ENCODE measurements around the gene HMGCS2.

The HMGCS2 gene

DNA sequence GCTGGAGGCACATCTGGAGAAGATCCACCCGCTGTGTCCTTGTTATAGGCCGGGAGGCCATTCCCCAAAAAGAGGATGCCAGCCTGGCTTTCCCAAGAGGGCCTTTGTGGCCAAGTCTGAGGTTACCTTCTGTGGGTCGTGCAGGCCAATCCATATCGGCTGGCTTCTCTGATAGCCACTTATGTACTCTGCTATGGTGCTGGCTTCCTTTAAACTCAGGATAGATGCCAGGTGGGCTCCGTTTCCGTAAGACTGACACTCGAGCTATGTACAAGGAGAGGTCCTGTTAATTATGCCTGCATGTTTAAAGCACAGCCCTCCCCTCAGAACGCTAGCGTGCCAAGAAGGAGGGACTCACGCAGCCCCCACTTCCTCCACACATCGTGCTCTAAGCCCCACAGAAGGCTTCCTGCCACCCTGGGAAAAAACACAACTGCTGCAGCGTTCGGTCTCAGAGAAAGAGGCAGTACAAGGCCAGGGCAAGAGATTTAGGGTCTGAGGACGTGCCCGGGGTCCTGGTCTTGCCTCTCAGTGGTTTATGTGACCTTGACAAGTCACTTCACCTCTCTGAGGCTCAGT, 31.0 kb upstream of the HMGCS2 start:
- no peak overlapping the region for H3K4me2 ChIP-seq (ENCODE audit: insufficient read depth, low read length)
- no peaks in the 10 kb centered on the region for H3K79me2 ChIP-seq (ENCODE audit: insufficient read depth, low read length)
- H3K27me3 ChIP-seq (ENCODE audit: insufficient read depth, low read length, poor library complexity), result no peaks in the 10 kb centered on the region
- H3K4me1 ChIP-seq (ENCODE audit: insufficient read depth, low read length), result no peaks in the 10 kb centered on the region
- no peak for DNase-seq
- no peak overlapping the region for H3K27ac ChIP-seq (ENCODE audit: low read length)
- no peaks in the 10 kb centered on the region for H4K20me1 ChIP-seq (ENCODE audit: insufficient read depth, low read length)
- no peak overlapping the region for H3K9ac ChIP-seq (ENCODE audit: low read depth, low read length)
- H2AFZ ChIP-seq (ENCODE audit: low read depth, low read length), result no peak overlapping the region
- TF ChIP-seq EZH2 (IDR thresholded peaks at IDR 0.05; ENCODE audit: borderline replicate concordance, low read depth, low read length, severe bottlenecking), result no peak
- TF ChIP-seq, protein P1, sequence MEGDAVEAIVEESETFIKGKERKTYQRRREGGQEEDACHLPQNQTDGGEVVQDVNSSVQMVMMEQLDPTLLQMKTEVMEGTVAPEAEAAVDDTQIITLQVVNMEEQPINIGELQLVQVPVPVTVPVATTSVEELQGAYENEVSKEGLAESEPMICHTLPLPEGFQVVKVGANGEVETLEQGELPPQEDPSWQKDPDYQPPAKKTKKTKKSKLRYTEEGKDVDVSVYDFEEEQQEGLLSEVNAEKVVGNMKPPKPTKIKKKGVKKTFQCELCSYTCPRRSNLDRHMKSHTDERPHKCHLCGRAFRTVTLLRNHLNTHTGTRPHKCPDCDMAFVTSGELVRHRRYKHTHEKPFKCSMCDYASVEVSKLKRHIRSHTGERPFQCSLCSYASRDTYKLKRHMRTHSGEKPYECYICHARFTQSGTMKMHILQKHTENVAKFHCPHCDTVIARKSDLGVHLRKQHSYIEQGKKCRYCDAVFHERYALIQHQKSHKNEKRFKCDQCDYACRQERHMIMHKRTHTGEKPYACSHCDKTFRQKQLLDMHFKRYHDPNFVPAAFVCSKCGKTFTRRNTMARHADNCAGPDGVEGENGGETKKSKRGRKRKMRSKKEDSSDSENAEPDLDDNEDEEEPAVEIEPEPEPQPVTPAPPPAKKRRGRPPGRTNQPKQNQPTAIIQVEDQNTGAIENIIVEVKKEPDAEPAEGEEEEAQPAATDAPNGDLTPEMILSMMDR (IDR thresholded peaks at IDR 0.05; ENCODE audit: borderline replicate concordance, extremely low read depth, low read length, poor library complexity, severe bottlenecking), result no peak
- H3K9me3 ChIP-seq (ENCODE audit: insufficient read depth, low read length, severe bottlenecking), result no peaks in the 10 kb centered on the region
- no peaks in the 10 kb centered on the region for H3K36me3 ChIP-seq (ENCODE audit: insufficient read depth, low read length)
- no peak overlapping the region for H3K4me3 ChIP-seq (ENCODE audit: low read depth in 1 of 2, low read length in 2 of 2)
- 0 out of 3 replicates have a peak, but pooled peaks have one; percentile 42 for ATAC-seq (ENCODE audit: insufficient read depth, low read depth)

DNA sequence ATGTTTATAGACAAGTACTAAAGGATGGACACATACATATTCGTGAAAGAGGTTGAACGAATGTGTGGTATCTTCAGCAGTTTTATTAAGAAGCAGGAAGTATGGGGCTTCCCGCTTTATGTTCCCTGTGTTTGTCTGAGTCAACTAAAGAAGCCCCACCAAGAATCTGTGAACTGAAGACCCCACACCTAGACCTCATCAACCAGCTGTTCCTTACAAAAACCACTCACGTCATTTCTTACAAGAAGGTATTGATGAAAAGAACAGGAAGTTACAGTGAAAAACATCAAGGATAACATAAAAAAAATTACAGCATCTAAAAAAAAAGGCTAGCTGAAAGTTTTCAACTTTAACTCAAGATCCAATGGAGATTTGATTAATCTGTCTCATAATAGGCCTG, 30.3 kb upstream of the HMGCS2 start:
- Histone ChIP-seq H3K36me3 (ENCODE audit: insufficient read depth, low read length) (no peaks in the 10 kb centered on the region), H2AFZ (ENCODE audit: low read depth, low read length) (no peak overlapping the region), H3K9me3 (ENCODE audit: insufficient read depth, low read length, severe bottlenecking) (no peaks in the 10 kb centered on the region), H3K4me3 (ENCODE audit: low read depth in 1 of 2, low read length in 2 of 2) (no peak overlapping the region), H3K9ac (ENCODE audit: low read depth, low read length) (no peak overlapping the region), H3K79me2 (ENCODE audit: insufficient read depth, low read length) (no peaks in the 10 kb centered on the region), H3K27me3 (ENCODE audit: insufficient read depth, low read length, poor library complexity) (no peaks in the 10 kb centered on the region), H3K4me2 (ENCODE audit: insufficient read depth, low read length) (no peak overlapping the region), H4K20me1 (ENCODE audit: insufficient read depth, low read length) (no peaks in the 10 kb centered on the region), H3K4me1 (ENCODE audit: insufficient read depth, low read length) (no peaks in the 10 kb centered on the region), H3K27ac (ENCODE audit: low read length) (no peak overlapping the region)
- ATAC-seq (ENCODE audit: insufficient read depth, low read depth), result no peak
- DNase-seq, result no peak
- no peak for TF ChIP-seq EZH2 (IDR thresholded peaks at IDR 0.05; ENCODE audit: borderline replicate concordance, low read depth, low read length, severe bottlenecking)
- TF ChIP-seq, protein P1 (IDR thresholded peaks at IDR 0.05; ENCODE audit: borderline replicate concordance, extremely low read depth, low read length, poor library complexity, severe bottlenecking), result no peak

DNA sequence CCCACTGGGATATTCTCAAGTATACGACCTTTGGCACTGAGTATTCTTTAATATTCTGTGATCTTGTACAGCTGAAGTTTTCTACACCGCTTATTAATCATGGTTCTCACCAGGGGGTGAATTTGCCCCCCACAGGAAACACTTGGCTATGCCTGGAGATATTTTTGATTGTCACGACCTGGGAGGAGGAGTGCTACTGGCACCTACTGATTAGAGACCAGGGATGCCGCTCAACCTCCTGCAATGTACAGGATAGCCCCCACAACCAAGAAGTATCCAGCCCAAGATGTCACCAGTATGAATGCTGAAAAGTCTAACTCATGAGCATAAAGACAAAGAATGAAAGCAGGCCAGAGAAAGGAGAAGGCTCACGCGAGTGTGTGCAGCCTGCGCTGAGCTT, 28.9 kb upstream of the HMGCS2 start:
- no peak for TF ChIP-seq EZH2 (IDR thresholded peaks at IDR 0.05; ENCODE audit: borderline replicate concordance, low read depth, low read length, severe bottlenecking)
- TF ChIP-seq, protein P1 (IDR thresholded peaks at IDR 0.05; ENCODE audit: borderline replicate concordance, extremely low read depth, low read length, poor library complexity, severe bottlenecking), result no peak
- H3K4me1 ChIP-seq (ENCODE audit: insufficient read depth, low read length), result no peaks in the 10 kb centered on the region
- no peaks in the 10 kb centered on the region for H3K27me3 ChIP-seq (ENCODE audit: insufficient read depth, low read length, poor library complexity)
- no peak overlapping the region for H3K27ac ChIP-seq (ENCODE audit: low read length)
- DNase-seq (no peak), ATAC-seq (ENCODE audit: insufficient read depth, low read depth) (no peak)
- no peaks in the 10 kb centered on the region for H4K20me1 ChIP-seq (ENCODE audit: insufficient read depth, low read length)
- no peaks in the 10 kb centered on the region for H3K79me2 ChIP-seq (ENCODE audit: insufficient read depth, low read length)
- H3K9me3 ChIP-seq (ENCODE audit: insufficient read depth, low read length, severe bottlenecking), result no peaks in the 10 kb centered on the region
- H3K9ac ChIP-seq (ENCODE audit: low read depth, low read length), result no peak overlapping the region
- H3K4me3 ChIP-seq (ENCODE audit: low read depth in 1 of 2, low read length in 2 of 2), result no peak overlapping the region
- H3K36me3 ChIP-seq (ENCODE audit: insufficient read depth, low read length), result no peaks in the 10 kb centered on the region
- H2AFZ ChIP-seq (ENCODE audit: low read depth, low read length), result no peak overlapping the region
- no peak overlapping the region for H3K4me2 ChIP-seq (ENCODE audit: insufficient read depth, low read length)
